VCaP (cell line): ENCODE data around the gene ZFP42.
"Not testable (repeated sequence)": the region's sequence is repeated elsewhere in the genome, so short reads cannot be mapped to it uniquely, and the experiment has no call there.

ENCODE experiments used
- H3K27ac ChIP-seq: fragments of 450-650 bp; 2 replicates; pipeline ENCODE4 v1.5.1; 2017
- TF ChIP-seq, protein P1 (sequence below): fragments of 450-650 bp; conservative IDR thresholded peaks from 2 replicates; pipeline ENCODE4 v1.5.1; 2017; ENCODE audit warnings: mild to moderate bottlenecking, moderate library complexity

ZFP42 gene

DNA sequence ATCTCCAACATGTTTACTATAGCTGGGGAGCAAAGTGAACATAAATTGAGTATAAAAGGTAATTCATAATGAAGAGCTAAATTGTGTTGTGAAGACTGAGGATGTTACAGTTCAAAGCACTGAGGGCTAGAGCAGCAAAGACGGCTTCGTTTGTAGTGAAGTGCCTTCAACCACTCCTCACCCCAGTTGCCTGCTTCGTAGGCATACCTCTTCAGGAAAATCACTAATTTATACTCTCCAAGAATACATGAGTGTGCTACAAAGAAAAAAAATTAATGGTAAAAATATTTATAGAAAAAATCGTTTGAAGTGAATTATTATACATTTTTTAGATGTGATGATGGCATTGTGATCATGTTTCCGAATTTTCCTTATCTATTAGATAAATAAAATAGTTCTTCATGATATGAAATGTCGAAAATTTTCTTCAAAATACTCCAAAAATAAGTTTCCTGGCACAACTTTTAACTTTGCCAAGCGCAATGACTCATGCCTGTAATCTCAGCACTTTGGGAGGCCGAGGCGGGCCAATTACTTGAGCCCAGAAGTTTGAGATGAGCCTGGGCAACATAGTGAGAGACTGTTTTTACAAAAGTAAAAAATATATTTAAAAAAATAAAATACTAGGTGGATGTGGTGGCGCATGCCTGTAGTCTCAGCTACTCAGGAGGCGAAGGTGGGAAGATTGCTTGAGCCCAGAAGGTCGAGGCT lies 41.6 kb downstream of the ZFP42 start:
- TF ChIP-seq, protein P1, sequence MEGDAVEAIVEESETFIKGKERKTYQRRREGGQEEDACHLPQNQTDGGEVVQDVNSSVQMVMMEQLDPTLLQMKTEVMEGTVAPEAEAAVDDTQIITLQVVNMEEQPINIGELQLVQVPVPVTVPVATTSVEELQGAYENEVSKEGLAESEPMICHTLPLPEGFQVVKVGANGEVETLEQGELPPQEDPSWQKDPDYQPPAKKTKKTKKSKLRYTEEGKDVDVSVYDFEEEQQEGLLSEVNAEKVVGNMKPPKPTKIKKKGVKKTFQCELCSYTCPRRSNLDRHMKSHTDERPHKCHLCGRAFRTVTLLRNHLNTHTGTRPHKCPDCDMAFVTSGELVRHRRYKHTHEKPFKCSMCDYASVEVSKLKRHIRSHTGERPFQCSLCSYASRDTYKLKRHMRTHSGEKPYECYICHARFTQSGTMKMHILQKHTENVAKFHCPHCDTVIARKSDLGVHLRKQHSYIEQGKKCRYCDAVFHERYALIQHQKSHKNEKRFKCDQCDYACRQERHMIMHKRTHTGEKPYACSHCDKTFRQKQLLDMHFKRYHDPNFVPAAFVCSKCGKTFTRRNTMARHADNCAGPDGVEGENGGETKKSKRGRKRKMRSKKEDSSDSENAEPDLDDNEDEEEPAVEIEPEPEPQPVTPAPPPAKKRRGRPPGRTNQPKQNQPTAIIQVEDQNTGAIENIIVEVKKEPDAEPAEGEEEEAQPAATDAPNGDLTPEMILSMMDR: no peak
- no peak overlapping the region for H3K27ac ChIP-seq

DNA sequence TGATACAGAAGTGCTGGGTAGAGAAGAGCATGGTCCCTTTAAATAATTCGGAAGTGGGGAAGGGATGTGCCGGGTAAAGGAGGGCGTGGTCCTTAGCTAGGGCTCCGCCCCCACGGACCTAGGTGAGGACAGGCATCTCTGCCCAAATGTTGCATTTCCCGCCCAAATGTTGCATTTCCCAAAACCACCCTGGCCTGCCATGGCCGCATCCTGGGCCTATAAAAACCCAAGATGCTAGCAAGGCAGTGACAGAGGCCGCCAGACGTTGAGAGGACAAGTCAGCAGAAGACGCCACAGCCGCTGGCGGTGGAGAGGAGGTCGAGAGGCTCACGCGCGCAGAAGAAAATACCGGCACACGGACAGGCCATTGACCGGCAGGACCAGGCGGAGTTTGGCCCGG lies 46.1 kb downstream of the ZFP42 start:
- H3K27ac ChIP-seq: no peak overlapping the region
- TF ChIP-seq, protein P1: no peak

DNA sequence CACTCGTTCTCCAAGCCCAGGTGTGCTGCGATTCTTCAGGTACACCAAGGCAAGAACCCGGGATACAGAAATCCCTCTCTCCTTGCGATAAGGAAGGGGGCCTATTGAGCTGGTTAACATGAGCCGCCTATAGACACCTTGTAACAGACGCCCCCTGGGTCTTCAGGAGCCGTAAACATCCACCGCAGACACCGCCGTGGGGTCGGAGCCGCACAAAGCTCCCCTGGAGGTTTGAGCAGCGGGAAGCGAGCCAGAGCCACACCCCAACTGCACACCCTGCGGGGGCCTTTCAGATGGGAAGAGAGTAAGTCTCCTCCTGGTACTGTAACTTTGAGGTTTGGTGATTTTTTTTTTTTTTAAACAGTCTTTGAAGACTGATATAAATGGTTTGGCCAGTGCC lies 46.6 kb downstream of the ZFP42 start:
- TF ChIP-seq, protein P1: no peak
- no peak overlapping the region for H3K27ac ChIP-seq

DNA sequence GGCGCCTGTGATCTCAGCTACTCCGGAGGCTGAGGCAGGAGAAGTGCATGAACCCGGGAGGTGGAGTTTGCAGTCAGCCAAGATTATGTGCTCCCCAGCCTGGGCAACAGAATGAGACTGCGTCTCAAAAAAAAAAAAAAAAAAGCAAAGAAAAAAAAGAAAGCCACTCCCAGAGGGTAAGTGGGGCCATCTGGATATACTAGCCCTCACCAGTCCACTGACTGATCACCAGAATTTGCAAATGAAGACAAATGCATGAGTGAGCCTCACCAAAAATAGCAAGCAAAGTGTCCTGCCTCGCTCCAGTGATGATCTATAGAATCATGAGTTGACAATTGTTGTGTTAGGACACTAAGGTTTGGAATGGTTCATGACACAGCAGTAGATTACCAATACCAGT lies 47.6 kb downstream of the ZFP42 start:
- H3K27ac ChIP-seq: no peak overlapping the region
- TF ChIP-seq, protein P1: no peak

DNA sequence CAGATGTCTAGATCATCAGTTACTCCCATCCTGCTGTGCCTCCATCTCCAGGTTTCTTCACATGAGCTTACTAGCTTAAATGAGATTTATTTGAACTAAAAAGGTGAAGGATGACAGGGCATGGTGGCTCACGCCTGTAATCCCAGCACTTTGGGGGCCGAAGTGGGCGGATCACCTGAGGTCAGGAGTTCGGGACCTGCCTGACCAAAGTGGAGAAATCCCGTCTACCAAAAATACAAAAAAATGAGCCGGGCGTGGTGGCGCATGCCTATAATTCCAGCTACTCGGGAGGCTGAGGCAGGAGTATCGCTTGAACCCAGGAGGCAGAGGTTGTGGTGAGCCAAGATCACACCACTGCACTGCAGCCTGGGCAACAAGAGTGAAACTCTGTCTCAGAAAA lies 49.9 kb downstream of the ZFP42 start:
- not testable (repeated sequence) for H3K27ac ChIP-seq

DNA sequence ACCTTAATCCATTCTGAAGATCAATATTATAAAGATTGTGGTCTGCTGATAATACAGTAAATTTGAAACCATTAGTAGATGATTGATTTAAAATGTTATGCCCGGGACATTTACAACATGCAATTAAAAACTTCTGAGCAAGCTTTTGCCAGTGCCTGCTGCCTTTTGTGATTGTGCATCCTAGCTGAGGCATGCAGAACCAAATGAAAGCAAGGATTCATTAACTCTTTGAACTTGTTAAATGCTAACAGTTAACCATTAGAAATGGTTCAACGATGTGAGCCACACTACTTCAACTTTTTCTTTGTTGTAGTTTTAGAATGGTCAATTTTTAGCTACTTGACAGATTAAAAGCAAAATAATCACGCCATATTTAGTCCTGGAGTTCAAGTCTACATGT lies 51.1 kb downstream of the ZFP42 start:
- TF ChIP-seq, protein P1: no peak

DNA sequence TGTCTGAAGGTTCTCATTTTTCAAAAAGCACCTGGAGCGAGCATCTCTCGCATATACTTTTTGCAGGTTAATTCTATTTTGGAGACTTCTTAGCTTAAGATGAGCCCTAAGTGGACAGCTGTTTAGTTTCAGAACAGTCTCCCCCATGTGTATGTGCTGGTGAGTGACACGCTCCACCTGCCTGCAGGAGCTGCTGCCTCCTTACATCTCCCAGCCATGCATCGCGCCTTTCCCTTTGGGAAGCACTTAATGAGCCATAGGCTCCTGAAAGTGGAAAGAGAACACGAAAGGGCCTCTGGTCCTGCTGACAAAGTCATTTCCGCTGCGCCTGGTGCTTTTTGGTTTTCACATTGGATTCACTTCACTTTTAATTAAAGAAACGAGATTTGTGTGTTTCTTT lies 57.7 kb downstream of the ZFP42 start:
- H3K27ac ChIP-seq: no peak overlapping the region

More for the DNA sequence above, 51.1 kb downstream of the ZFP42 start:
- H3K27ac ChIP-seq: no peak overlapping the region

More for the DNA sequence above, 57.7 kb downstream of the ZFP42 start:
- TF ChIP-seq, protein P1: no peak
